PC-9 (cell line): ENCODE results near the gene C1orf167.

Experiments used
- EZH2 ChIP-seq: fragments of 200-600 bp; sonication (generic); IDR thresholded peaks from 2 replicates; pipeline ENCODE4 v1.8.0; 2017; ENCODE audit warnings: antibody characterized with exemption, low read depth
- TF ChIP-seq, protein P1 (sequence below): fragments of 200-600 bp; sonication (generic); conservative IDR thresholded peaks from 2 replicates; pipeline ENCODE4 v1.6.1; 2017; ENCODE audit warnings: mixed run types, antibody characterized with exemption, mild to moderate bottlenecking, moderate library complexity

DNA sequence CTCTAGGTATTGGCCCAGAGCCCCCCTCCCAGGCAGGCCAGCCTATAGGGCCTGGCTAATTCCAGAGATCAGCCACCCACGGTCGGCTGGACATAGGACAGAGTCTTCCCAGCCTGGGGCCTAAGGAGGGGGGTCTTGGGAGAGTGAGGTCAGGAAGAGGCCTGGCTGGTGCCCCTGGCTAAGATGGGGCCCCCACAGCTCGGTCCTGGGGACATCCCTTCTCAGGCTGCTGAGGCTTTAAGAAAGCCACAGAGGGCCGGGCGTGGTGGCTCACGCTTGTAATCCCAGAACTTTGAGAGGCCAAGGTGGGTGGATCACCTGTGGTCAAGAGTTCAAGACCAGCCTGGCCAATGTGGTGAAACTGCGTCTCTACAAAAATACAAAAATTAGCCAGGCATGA is 2.5 kb downstream of the C1orf167 start:
- TF ChIP-seq, protein P1, sequence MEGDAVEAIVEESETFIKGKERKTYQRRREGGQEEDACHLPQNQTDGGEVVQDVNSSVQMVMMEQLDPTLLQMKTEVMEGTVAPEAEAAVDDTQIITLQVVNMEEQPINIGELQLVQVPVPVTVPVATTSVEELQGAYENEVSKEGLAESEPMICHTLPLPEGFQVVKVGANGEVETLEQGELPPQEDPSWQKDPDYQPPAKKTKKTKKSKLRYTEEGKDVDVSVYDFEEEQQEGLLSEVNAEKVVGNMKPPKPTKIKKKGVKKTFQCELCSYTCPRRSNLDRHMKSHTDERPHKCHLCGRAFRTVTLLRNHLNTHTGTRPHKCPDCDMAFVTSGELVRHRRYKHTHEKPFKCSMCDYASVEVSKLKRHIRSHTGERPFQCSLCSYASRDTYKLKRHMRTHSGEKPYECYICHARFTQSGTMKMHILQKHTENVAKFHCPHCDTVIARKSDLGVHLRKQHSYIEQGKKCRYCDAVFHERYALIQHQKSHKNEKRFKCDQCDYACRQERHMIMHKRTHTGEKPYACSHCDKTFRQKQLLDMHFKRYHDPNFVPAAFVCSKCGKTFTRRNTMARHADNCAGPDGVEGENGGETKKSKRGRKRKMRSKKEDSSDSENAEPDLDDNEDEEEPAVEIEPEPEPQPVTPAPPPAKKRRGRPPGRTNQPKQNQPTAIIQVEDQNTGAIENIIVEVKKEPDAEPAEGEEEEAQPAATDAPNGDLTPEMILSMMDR: no peak
- no peak for TF ChIP-seq EZH2
